K562 (cell line): Measurements from ENCODE around the gene WDR86. TPM values are rescaled to one million over a fixed set of nuclear protein-coding genes. Genes with fewer than 3 reads are reported as not detected.
A peak's percentile ranks its signal among the peaks of the same experiment; 100 is the strongest.

ENCODE experiments used
- ATAC-seq: fragments of 200-7000 bp; cut with Tn5 transposase; 3 replicates; pipeline ENCODE4 v1.9.1; 2020; ENCODE audit warnings: moderate library complexity
- BruUV-seq: library from RNA; stranded (reverse); fragments of 400-500 nt; replicated peaks from 2 replicates; lab custom pipeline; 2021; lab: Mats Ljungman, UMichigan
- CTCF ChIA-PET: fragments of 300-600 bp; formaldehyde crosslinking; extraction: SDS; loops from one replicate; lab custom pipeline; 2021; ENCODE audit warnings: low intra/inter-chr PET ratio; lab: Yijun Ruan, JAX
- POLR2A ChIA-PET: fragments of 300-600, 350-650 bp; sonication (Branson Sonifier 250); formaldehyde crosslinking; extraction: SDS; loops from one replicate; lab custom pipeline; 2021; ENCODE audit warnings: antibody characterized with exemption, inconsistent platforms; lab: Yijun Ruan, JAX
- DNase-seq, 4 experiments: peaks; one replicate each; pipeline versions ENCODE4 v3.0.0 to v3.0.0-alpha.2; 2011 to 2018; ENCODE audit warnings: low spot score in 3 of 4, mixed read lengths in 3 of 4; ENCODE audit errors: extremely low read depth in 1 of 4
- FAIRE-seq: peaks from 2 replicates; lab custom pipeline; 2011; peaks lifted over from hg19 to GRCh38; lab: Jason Lieb, UNC
- H2AFZ ChIP-seq: 2 replicates; pipeline ENCODE4 v1.6.0; 2011; ENCODE audit warnings: low read depth, low read length, control low read depth, inconsistent platforms
- H3K27ac ChIP-seq: fragments of 200-600 bp; 3 replicates; pipeline ENCODE4 v1.8.0; 2011; ENCODE audit warnings: low read depth, mild to moderate bottlenecking, control low read depth, inconsistent platforms, low read length, moderate library complexity, mixed read lengths; ENCODE audit errors: extremely low read depth
- H3K27me3 ChIP-seq, 2 experiments: fragments of 300-600 bp in 1 of 2; 2 replicates in 1 of 2; 3 replicates in 1 of 2; pipeline versions ENCODE4 v1.6.0 to v1.8.0; 2011; ENCODE audit warnings: inconsistent platforms in 2 of 2, low read length in 2 of 2, mild to moderate bottlenecking in 1 of 2, mixed read lengths in 1 of 2, moderate library complexity in 1 of 2; ENCODE audit not compliant: control insufficient read depth in 2 of 2, insufficient read depth in 2 of 2
- H3K36me3 ChIP-seq: fragments of 300-600 bp; 3 replicates; pipeline ENCODE4 v1.8.0; 2011; ENCODE audit warnings: mild to moderate bottlenecking, low read length, inconsistent platforms; ENCODE audit not compliant: control insufficient read depth, insufficient read depth
- H3K4me1 ChIP-seq, 2 experiments: fragments of 200-600 bp in 1 of 2; replicated peaks in 1 of 2; 2 replicates in 1 of 2; 3 replicates in 1 of 2; pipeline versions ENCODE4 v1.5.1 to v1.8.0; 2011; ENCODE audit warnings: inconsistent platforms in 2 of 2, low read length in 2 of 2, mild to moderate bottlenecking in 1 of 2, mixed read lengths in 1 of 2, moderate library complexity in 1 of 2; ENCODE audit not compliant: control insufficient read depth in 2 of 2, insufficient read depth in 2 of 2
- H3K4me2 ChIP-seq: 2 replicates; pipeline ENCODE4 v1.6.1; 2011; ENCODE audit warnings: low read length, control low read depth, inconsistent platforms, mixed read lengths; ENCODE audit not compliant: insufficient read depth
- H3K4me3 ChIP-seq: fragments of 200-600 bp; sonication (generic), shearing (Covaris generic); 2 replicates; pipeline ENCODE4 v1.5.1; 2016; ENCODE audit warnings: control low read depth, inconsistent platforms
- H3K79me2 ChIP-seq: fragments of 200-600 bp; 3 replicates; pipeline ENCODE4 v1.8.0; 2011; ENCODE audit warnings: low read length, inconsistent platforms; ENCODE audit not compliant: control insufficient read depth, insufficient read depth
- H3K9ac ChIP-seq, 2 experiments: 2 replicates each; pipeline versions ENCODE4 v1.6.0 to v1.6.1; 2011; ENCODE audit warnings: low read depth in 2 of 2, low read length in 2 of 2, control low read depth in 1 of 2, inconsistent platforms in 1 of 2, mild to moderate bottlenecking in 1 of 2, mixed read lengths in 1 of 2; ENCODE audit not compliant: insufficient read depth in 1 of 2
- H3K9me1 ChIP-seq: one replicate; pipeline ENCODE4 v1.6.0; 2011; ENCODE audit warnings: inconsistent platforms, mild to moderate bottlenecking, low read length, moderate library complexity; ENCODE audit not compliant: control insufficient read depth, insufficient read depth
- H3K9me3 ChIP-seq: replicated peaks from 2 replicates; pipeline ENCODE4 v1.5.1; 2011; ENCODE audit warnings: low read depth, low read length, inconsistent platforms; ENCODE audit not compliant: control insufficient read depth, insufficient read depth
- H4K20me1 ChIP-seq: replicated peaks from 2 replicates; pipeline ENCODE4 v1.6.1; 2011; ENCODE audit warnings: low read length, inconsistent platforms, mixed read lengths; ENCODE audit not compliant: control insufficient read depth, insufficient read depth
- FOSL1 ChIP-seq: fragments of 200-800 bp; sonication (Bioruptor generic); conservative IDR thresholded peaks from 2 replicates; pipeline ENCODE4 v1.6.1; 2016; ENCODE audit warnings: missing genetic modification characterization, missing compliant biosample characterization
- JUND ChIP-seq, 2 experiments: IDR thresholded peaks; 2 replicates in 1 of 2; 3 replicates in 1 of 2; pipeline ENCODE4 v1.6.1; 2011; ENCODE audit warnings: borderline replicate concordance in 2 of 2, low read depth in 2 of 2, low read length in 2 of 2, improper control_type of control experiment in 1 of 2, missing biosample characterization in 1 of 2, missing genetic modification characterization in 1 of 2, missing genetic modification reagents in 1 of 2
- NFIC ChIP-seq: fragments of 450-650 bp; IDR thresholded peaks from 2 replicates; pipeline ENCODE4 v1.6.1; 2017; ENCODE audit warnings: mild to moderate bottlenecking, inconsistent platforms
- RAD51 ChIP-seq: fragments of 450-650 bp; IDR thresholded peaks from 2 replicates; pipeline ENCODE4 v1.7.1; 2016; ENCODE audit warnings: low read depth, mild to moderate bottlenecking, borderline replicate concordance
- RBM25 ChIP-seq: fragments of 200-400 bp; formaldehyde crosslinking; IDR thresholded peaks from 2 replicates; pipeline ENCODE4 v1.6.1; 2018; ENCODE audit warnings: low read length, low read depth, moderate library complexity; ENCODE audit not compliant: severe bottlenecking
- ZNF445 ChIP-seq: fragments of 250-450 bp; sonication (Bioruptor Pico); IDR thresholded peaks from 2 replicates; pipeline ENCODE4 v1.4.0; 2020; ENCODE audit warnings: low read depth, mild to moderate bottlenecking, moderate library complexity
- ZNF79 ChIP-seq: fragments of 250-450 bp; sonication (Bioruptor Pico); IDR thresholded peaks from 2 replicates; pipeline ENCODE4 v1.4.0; 2020; ENCODE audit warnings: low read depth, mild to moderate bottlenecking, moderate library complexity
- WGBS: fragments of 100-300 bp; shearing (Covaris generic); methylation state at CpG from one replicate; pipeline ENCODE4 v1.1.6; 2016; ENCODE audit warnings: low coverage, mixed read lengths; ENCODE audit not compliant: insufficient coverage; ENCODE audit errors: missing lambda C conversion rate; 5-methylcytosine and 5-hydroxymethylcytosine counted together
- in situ Hi-C: fragments of 300-500 bp; cut with MboI; formaldehyde crosslinking; loops from 4 replicates; pipeline ENCODE4 v1.15.0; 2018; ENCODE audit warnings: inconsistent platforms, mixed read lengths
- intact Hi-C: fragments of 100-400 bp; cut with micrococcal nuclease; formaldehyde crosslinking; loops from 2 replicates; pipeline ENCODE4 v1.14.2; 2022
- polyA plus RNA-seq, 8 experiments: library from polyadenylated mRNA; depleted of rRNA in 4 of 8; stranded (reverse) in 5 of 8; unstranded in 3 of 8; fragments of >200 nt; fragmentation: Nextera tagmentation in 2 of 8; fragmentation: Illumina TruSeq in 1 of 8; extraction: Ambion mirVana in 2 of 8; extraction: Trizol in 1 of 8; gene quantifications; 2 replicates each; pipeline versions ENCODE4 v1.2.1 to v1.2.3, GENCODE V29; 2011 to 2014; ENCODE audit warnings: inconsistent platforms in 1 of 8, missing spikeins in 1 of 8
- total RNA-seq, 7 experiments: library from RNA; depleted of rRNA in 6 of 7; stranded (reverse); fragments of >200 nt in 6 of 7; fragmentation: Illumina TruSeq in 2 of 7; extraction: Trizol in 2 of 7; gene quantifications; 2 replicates each; pipeline versions ENCODE4 v1.2.1 to v1.2.3, GENCODE V29; 2011 to 2021; ENCODE audit warnings: low replicate concordance in 1 of 7
- TF ChIP-seq, protein P1 (sequence below), 2 experiments: fragments of 450-650 bp in 1 of 2; sonication (generic) in 1 of 2; formaldehyde crosslinking in 1 of 2; IDR thresholded peaks; 2 replicates each; pipeline versions ENCODE4 v1.7.1 to v1.9.0; 2016 to 2022; ENCODE audit warnings: inconsistent platforms in 1 of 2, mild to moderate bottlenecking in 1 of 2, missing genetic modification reagents in 1 of 2

Gene WDR86
- total and polyA plus RNA-seq, 9 of the 15 experiments (the other 6 are each of a cell fraction or from before 2014, with no cell fraction given): 0.24 TPM; not detected in 8

GRCh38 chr7:151426441-151426903 is 16.6 kb upstream of the WDR86 start:
- peaks cover 0 to 17% of the 10 kb centered on the region in 2 experiments; a peak in 3 of 5 replicates for H3K4me1 ChIP-seq
- in situ Hi-C loops: no loop called here
- CTCF ChIA-PET: no interaction called here

More at GRCh38 chr7:151426441-151426903, 16.6 kb upstream of the WDR86 start:
- no peak overlapping the region for H3K4me2 ChIP-seq
- H3K4me3 ChIP-seq: no peak overlapping the region
- H3K27ac ChIP-seq: no peak overlapping the region
- no peak overlapping the region for H3K9ac ChIP-seq
- 17% methylated on average over 14 of the region's 14 CpGs for WGBS
- no peak for DNase-seq
- H3K9me3 ChIP-seq: peaks cover 12% of the 10 kb centered on the region
- intact Hi-C loops: no loop called here
- no peaks in the 10 kb centered on the region for H3K36me3 ChIP-seq
- H3K9me1 ChIP-seq: no peaks in the 10 kb centered on the region
- POLR2A ChIA-PET: interaction anchor here (1.7 kb wide), 1 partner anchor 18 kb away, joined by 3 read pairs; no protein-coding TSS in a partner anchor
- BruUV-seq: no TSS peak
- FAIRE-seq: peak; percentile 49
- H3K79me2 ChIP-seq: no peaks in the 10 kb centered on the region
- peaks cover 4 to 50% of the 10 kb centered on the region in 2 experiments; a peak in 4 of 5 replicates for H3K27me3 ChIP-seq
- H2AFZ ChIP-seq: no peak overlapping the region
- ATAC-seq: no peak
- TF ChIP-seq RBM25: no peak
- TF ChIP-seq FOSL1 (tag): peak; percentile 61
- TF ChIP-seq, protein P1, sequence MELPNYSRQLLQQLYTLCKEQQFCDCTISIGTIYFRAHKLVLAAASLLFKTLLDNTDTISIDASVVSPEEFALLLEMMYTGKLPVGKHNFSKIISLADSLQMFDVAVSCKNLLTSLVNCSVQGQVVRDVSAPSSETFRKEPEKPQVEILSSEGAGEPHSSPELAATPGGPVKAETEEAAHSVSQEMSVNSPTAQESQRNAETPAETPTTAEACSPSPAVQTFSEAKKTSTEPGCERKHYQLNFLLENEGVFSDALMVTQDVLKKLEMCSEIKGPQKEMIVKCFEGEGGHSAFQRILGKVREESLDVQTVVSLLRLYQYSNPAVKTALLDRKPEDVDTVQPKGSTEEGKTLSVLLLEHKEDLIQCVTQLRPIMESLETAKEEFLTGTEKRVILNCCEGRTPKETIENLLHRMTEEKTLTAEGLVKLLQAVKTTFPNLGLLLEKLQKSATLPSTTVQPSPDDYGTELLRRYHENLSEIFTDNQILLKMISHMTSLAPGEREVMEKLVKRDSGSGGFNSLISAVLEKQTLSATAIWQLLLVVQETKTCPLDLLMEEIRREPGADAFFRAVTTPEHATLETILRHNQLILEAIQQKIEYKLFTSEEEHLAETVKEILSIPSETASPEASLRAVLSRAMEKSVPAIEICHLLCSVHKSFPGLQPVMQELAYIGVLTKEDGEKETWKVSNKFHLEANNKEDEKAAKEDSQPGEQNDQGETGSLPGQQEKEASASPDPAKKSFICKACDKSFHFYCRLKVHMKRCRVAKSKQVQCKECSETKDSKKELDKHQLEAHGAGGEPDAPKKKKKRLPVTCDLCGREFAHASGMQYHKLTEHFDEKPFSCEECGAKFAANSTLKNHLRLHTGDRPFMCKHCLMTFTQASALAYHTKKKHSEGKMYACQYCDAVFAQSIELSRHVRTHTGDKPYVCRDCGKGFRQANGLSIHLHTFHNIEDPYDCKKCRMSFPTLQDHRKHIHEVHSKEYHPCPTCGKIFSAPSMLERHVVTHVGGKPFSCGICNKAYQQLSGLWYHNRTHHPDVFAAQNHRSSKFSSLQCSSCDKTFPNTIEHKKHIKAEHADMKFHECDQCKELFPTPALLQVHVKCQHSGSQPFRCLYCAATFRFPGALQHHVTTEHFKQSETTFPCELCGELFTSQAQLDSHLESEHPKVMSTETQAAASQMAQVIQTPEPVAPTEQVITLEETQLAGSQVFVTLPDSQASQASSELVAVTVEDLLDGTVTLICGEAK (IDR thresholded peaks at IDR 0.05): no peak
- TF ChIP-seq, protein P1 (CRISPR knock-in tag; IDR thresholded peaks at IDR 0.05): no peak
- TF ChIP-seq ZNF79 (CRISPR knock-in tag): no peak
- no peak for TF ChIP-seq ZNF445 (CRISPR knock-in tag)
- 0 out of 2 replicates have a peak, but pooled peaks have one; percentile 5 for TF ChIP-seq JUND (IDR thresholded peaks at IDR 0.05; ENCODE audit: borderline replicate concordance, low read depth, low read length)
- TF ChIP-seq JUND (tag; IDR thresholded peaks at IDR 0.05; ENCODE audit: borderline replicate concordance, low read depth, low read length): no peak
- 0 out of 2 replicates have a peak, but pooled peaks have one; percentile 18 for TF ChIP-seq NFIC
- no peak for TF ChIP-seq RAD51
- TF ChIP-seq, all 486 proteins: peak for 3
- H4K20me1 ChIP-seq: 0 out of 2 replicates have a peak, but pooled peaks cover 4% of the 10 kb centered on the region
